Liver (tissue), 3 donors: ENCODE results near the gene FAM228B.

ENCODE experiments used
- EGR1 ChIP-seq, 2 donors: IDR thresholded peaks; 2 replicates each; pipeline ENCODE4 v1.6.1; 2016 to 2018; ENCODE audit warnings: antibody characterized with exemption in 2 of 2, low read depth in 2 of 2
- FOXA1 ChIP-seq: IDR thresholded peaks from 2 replicates; pipeline ENCODE4 v1.6.1; 2016; ENCODE audit warnings: antibody characterized with exemption
- GABPA ChIP-seq, 2 donors: IDR thresholded peaks in 1 of 2; conservative IDR thresholded peaks in 1 of 2; 2 replicates each; pipeline ENCODE4 v1.6.1; 2016; ENCODE audit warnings: antibody characterized with exemption in 2 of 2, mild to moderate bottlenecking in 1 of 2, moderate library complexity in 1 of 2
- TAF1 ChIP-seq: conservative IDR thresholded peaks from 2 replicates; pipeline ENCODE4 v1.6.1; 2016; ENCODE audit warnings: antibody characterized with exemption, mild to moderate bottlenecking
- TF ChIP-seq, protein P1 (sequence below): fragments of 150-350 bp; IDR thresholded peaks from 2 replicates; pipeline ENCODE4 v1.5.1; 2017; ENCODE audit warnings: improper control_type of control experiment, low read depth, low read length; ENCODE audit not compliant: missing input control
- donor health status: healthy.
- donor health status: healthy.

- TF ChIP-seq FOXA1 (no peak), EGR1 (IDR thresholded peaks at IDR 0.05; ENCODE audit: low read depth in 2 of 2) (no peak), TAF1 (no peak), GABPA (IDR thresholded peaks at IDR 0.05 in 1 of 2, conservative IDR thresholded peaks at IDR 0.05 in 1 of 2) (no peak)
- TF ChIP-seq, protein P1, sequence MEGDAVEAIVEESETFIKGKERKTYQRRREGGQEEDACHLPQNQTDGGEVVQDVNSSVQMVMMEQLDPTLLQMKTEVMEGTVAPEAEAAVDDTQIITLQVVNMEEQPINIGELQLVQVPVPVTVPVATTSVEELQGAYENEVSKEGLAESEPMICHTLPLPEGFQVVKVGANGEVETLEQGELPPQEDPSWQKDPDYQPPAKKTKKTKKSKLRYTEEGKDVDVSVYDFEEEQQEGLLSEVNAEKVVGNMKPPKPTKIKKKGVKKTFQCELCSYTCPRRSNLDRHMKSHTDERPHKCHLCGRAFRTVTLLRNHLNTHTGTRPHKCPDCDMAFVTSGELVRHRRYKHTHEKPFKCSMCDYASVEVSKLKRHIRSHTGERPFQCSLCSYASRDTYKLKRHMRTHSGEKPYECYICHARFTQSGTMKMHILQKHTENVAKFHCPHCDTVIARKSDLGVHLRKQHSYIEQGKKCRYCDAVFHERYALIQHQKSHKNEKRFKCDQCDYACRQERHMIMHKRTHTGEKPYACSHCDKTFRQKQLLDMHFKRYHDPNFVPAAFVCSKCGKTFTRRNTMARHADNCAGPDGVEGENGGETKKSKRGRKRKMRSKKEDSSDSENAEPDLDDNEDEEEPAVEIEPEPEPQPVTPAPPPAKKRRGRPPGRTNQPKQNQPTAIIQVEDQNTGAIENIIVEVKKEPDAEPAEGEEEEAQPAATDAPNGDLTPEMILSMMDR, result no peak
Observed at GRCh38 chr2:24088821-24089359, 34.4 kb upstream of the FAM228B start.
